HG02981 (cell line): ENCODE measurements around the gene MOAP1.
"Not testable (repeated sequence)": the region's sequence is repeated elsewhere in the genome, so short reads cannot be mapped to it uniquely, and the experiment has no call there.

ENCODE experiments used
- ATAC-seq: cut with Tn5 transposase; IDR thresholded peaks from one replicate; pipeline ENCODE4 v1.9.1; 2021; ENCODE audit warnings: mild to moderate bottlenecking, moderate library complexity; ENCODE audit not compliant: unreplicated experiment

Gene MOAP1

GRCh38 chr14:93184391-93185348, at the start of gene MOAP1, which contains the start of gene LYSET:
Gene MOAP1, minus strand, starts transcription at chr14:93184897. Its CDS starts 655 bp downstream, at chr14:93184242.
Gene LYSET, plus strand, starts transcription at chr14:93185317. Its CDS starts 89 bp downstream, at chr14:93185406.
- ATAC-seq: peak; percentile 82

GRCh38 chr14:93233078-93233477, 48.4 kb upstream of the MOAP1 start:
- ATAC-seq: not testable (repeated sequence)

- no peak for ATAC-seq
Observed at GRCh38 chr14:93232159-93232558, 47.5 kb upstream of the MOAP1 start.

- ATAC-seq: no peak
Observed at GRCh38 chr14:93231129-93231979, 46.7 kb upstream of the MOAP1 start.

- no peak for ATAC-seq
Observed at GRCh38 chr14:93230539-93230938, 45.8 kb upstream of the MOAP1 start.

GRCh38 chr14:93228550-93228949, 43.9 kb upstream of the MOAP1 start:
- ATAC-seq: no peak

- no peak for ATAC-seq
Observed at GRCh38 chr14:93223565-93223964, 38.9 kb upstream of the MOAP1 start.

GRCh38 chr14:93220509-93220908, 35.8 kb upstream of the MOAP1 start:
- no peak for ATAC-seq

GRCh38 chr14:93219103-93219726, 34.5 kb upstream of the MOAP1 start:
- peak; percentile 56 for ATAC-seq

- ATAC-seq: no peak
Observed at GRCh38 chr14:93214598-93214997, 29.9 kb upstream of the MOAP1 start.

GRCh38 chr14:93212432-93212831, 27.7 kb upstream of the MOAP1 start:
- ATAC-seq: peak; percentile 53

- ATAC-seq: peak; percentile 37
Observed at GRCh38 chr14:93207468-93208308, 23.0 kb upstream of the MOAP1 start.

- ATAC-seq: peak; percentile 83
Observed at GRCh38 chr14:93206793-93207467, 22.2 kb upstream of the MOAP1 start, which contains the start of the genes GON7 and UBR7. Gene GON7, minus strand, starts transcription at chr14:93207065. Its CDS starts 28 bp downstream, at chr14:93207037. Gene UBR7, plus strand, starts transcription at chr14:93207256. Its CDS starts 36 bp downstream, at chr14:93207292.

- ATAC-seq: no peak
Observed at GRCh38 chr14:93201155-93201704, 16.5 kb upstream of the MOAP1 start.

- no peak for ATAC-seq
Observed at GRCh38 chr14:93200553-93200952, 15.9 kb upstream of the MOAP1 start.

- no peak for ATAC-seq
Observed at GRCh38 chr14:93199031-93199430, 14.3 kb upstream of the MOAP1 start.

- no peak for ATAC-seq
Observed at GRCh38 chr14:93195316-93195999, 10.8 kb upstream of the MOAP1 start.

- no peak for ATAC-seq
Observed at GRCh38 chr14:93186956-93187355, 2.3 kb upstream of the MOAP1 start.
